GM21360 (cell line): ENCODE data around the gene OR14A16.

Source experiments
- ATAC-seq: cut with Tn5 transposase; IDR thresholded peaks from one replicate; pipeline ENCODE4 v1.9.1; 2021; ENCODE audit warnings: mild to moderate bottlenecking, moderate library complexity; ENCODE audit not compliant: unreplicated experiment

The OR14A16 gene

GRCh38 chr1:247769603-247770002 lies 54.3 kb downstream of the OR14A16 start:
- ATAC-seq = no peak
